OCI-LY1 (cell line): Measurements from ENCODE around the gene ADGRL2.

Source experiments
- EZH2 ChIP-seq: fragments of 200-600 bp; sonication (generic), shearing (Covaris generic); IDR thresholded peaks from 2 replicates; pipeline ENCODE4 v1.8.0; 2017; ENCODE audit warnings: borderline replicate concordance, mixed run types, mild to moderate bottlenecking, antibody characterized with exemption, low read length, moderate library complexity, mixed read lengths
- TF ChIP-seq, protein P1 (sequence below): fragments of 200-600 bp; sonication (generic), shearing (Covaris generic); IDR thresholded peaks from 2 replicates; pipeline ENCODE4 v1.5.1; 2017; ENCODE audit warnings: mild to moderate bottlenecking, antibody characterized with exemption, low read length, moderate library complexity, mixed read lengths

DNA sequence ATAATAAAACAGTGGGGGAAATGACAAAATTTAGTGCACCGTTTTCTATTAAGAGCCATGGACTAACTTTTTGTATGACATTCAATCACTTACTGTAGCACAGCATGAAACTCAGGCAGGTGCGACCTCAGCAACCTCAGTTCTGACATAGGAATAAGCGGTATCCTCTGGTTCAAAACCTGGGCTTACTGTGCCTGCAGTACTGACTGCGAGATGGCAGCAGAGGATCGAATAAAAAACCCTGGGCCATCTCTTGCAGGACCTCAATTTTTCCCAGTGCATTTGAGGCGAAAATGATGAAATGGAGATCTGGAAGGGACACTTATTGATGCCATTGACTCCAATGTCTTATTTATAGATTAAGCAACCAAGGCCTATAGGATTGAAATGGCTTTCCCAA, 214.7 kb downstream of the ADGRL2 start:
- TF ChIP-seq EZH2, result no peak
- TF ChIP-seq, protein P1, sequence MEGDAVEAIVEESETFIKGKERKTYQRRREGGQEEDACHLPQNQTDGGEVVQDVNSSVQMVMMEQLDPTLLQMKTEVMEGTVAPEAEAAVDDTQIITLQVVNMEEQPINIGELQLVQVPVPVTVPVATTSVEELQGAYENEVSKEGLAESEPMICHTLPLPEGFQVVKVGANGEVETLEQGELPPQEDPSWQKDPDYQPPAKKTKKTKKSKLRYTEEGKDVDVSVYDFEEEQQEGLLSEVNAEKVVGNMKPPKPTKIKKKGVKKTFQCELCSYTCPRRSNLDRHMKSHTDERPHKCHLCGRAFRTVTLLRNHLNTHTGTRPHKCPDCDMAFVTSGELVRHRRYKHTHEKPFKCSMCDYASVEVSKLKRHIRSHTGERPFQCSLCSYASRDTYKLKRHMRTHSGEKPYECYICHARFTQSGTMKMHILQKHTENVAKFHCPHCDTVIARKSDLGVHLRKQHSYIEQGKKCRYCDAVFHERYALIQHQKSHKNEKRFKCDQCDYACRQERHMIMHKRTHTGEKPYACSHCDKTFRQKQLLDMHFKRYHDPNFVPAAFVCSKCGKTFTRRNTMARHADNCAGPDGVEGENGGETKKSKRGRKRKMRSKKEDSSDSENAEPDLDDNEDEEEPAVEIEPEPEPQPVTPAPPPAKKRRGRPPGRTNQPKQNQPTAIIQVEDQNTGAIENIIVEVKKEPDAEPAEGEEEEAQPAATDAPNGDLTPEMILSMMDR, result no peak
